ENCODE data around the gene MACROD2. TPM values are rescaled to one million over a fixed set of nuclear protein-coding genes. Genes with fewer than 3 reads are reported as not detected.

Gene MACROD2
- total and polyA plus RNA-seq, 9 donors = 2.0 to 4.9 (median 3.1) TPM

DNA sequence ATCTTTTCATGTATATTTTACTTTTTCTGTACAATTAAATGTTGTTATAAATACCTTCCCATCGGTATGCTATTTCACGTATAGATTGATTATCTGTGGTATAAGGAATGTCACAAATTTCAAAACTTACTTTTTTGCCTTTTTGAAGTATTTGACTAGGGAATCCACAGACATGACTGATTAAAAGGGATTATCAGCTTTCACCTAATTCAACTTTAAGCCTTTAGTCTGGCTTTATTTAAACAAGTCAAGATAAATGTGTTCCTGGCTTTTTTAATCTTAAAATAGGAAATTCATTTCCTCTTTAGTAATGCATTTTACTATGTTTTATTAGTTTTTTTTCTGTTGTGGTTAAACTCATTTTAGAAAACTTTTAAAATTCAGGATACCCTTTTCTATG is 160.0 kb downstream of the MACROD2 start:
- Histone ChIP-seq H3K9me3 (replicated peaks; ENCODE audit: control insufficient read depth, low read depth, low read length) (no peaks in the 10 kb centered on the region), H3K27ac (ENCODE audit: low read length) (no peak overlapping the region), H3K27me3 (ENCODE audit: control insufficient read depth, insufficient read depth, low read length) (no peaks in the 10 kb centered on the region), H3K4me1 (ENCODE audit: control insufficient read depth, insufficient read depth, low read length) (no peaks in the 10 kb centered on the region), H3K36me3 (ENCODE audit: control insufficient read depth, insufficient read depth, low read length) (no peaks in the 10 kb centered on the region), H3K4me3 (ENCODE audit: low read length) (no peak overlapping the region)
- WGBS (ENCODE audit: insufficient coverage) = no CpG with 5 or more reads among the region's 2 CpGs
- DNase-seq = no peak

DNA sequence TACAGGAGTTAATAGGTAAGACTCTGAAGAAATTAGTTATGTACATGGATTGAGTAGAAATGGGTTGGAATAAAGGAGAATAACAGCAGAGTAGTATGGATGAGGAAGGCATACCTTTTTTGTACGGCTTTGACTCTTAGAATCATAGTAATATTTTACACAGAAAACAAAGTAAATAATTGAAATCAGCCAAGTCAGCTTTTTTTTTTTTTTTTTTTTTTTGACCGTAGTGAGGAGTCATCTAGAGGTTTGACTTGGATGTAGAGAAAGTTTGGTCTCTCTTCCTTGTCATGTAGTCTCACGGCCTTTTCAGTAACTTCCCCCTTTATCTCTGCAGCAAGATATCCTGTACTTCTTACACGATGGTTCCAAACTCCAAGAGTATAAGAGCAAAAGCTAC is 183.2 kb downstream of the MACROD2 start:
- no peak overlapping the region for H3K27ac ChIP-seq (ENCODE audit: low read length)
- DNase-seq = no peak
- H3K4me1 ChIP-seq (ENCODE audit: control insufficient read depth, insufficient read depth, low read length) = no peaks in the 10 kb centered on the region
- no CpG with 5 or more reads among the region's 4 CpGs for WGBS (ENCODE audit: insufficient coverage)
- H3K9me3 ChIP-seq (replicated peaks; ENCODE audit: control insufficient read depth, low read depth, low read length) = peaks cover 16% of the 10 kb centered on the region
- H3K36me3 ChIP-seq (ENCODE audit: control insufficient read depth, insufficient read depth, low read length) = no peaks in the 10 kb centered on the region
- H3K27me3 ChIP-seq (ENCODE audit: control insufficient read depth, insufficient read depth, low read length) = no peaks in the 10 kb centered on the region
- no peak overlapping the region for H3K4me3 ChIP-seq (ENCODE audit: low read length)

DNA sequence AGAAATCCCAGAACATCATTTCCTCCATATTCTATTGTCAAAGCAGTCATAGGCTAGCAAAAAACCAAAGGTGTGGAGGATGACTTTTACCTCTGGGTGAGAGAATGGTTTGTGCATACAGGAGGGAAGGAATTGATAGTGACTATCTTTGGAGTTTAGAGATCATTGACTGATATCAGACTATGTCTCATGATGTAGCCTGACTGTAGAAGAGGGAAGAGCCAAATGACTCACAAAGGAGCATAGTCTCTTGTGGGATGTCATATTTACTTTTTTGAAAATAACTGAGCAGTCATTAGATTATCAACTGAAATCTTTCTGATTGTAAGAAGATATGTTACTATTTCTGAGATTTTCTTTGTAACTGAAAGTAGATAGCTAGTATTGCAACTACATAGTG is 183.6 kb downstream of the MACROD2 start:
- H3K27me3 ChIP-seq (ENCODE audit: control insufficient read depth, insufficient read depth, low read length) = no peaks in the 10 kb centered on the region
- H3K4me1 ChIP-seq (ENCODE audit: control insufficient read depth, insufficient read depth, low read length) = no peaks in the 10 kb centered on the region
- peaks cover 12% of the 10 kb centered on the region for H3K9me3 ChIP-seq (replicated peaks; ENCODE audit: control insufficient read depth, low read depth, low read length)
- no peak overlapping the region for H3K4me3 ChIP-seq (ENCODE audit: low read length)
- no peak overlapping the region for H3K27ac ChIP-seq (ENCODE audit: low read length)
- DNase-seq = no peak
- H3K36me3 ChIP-seq (ENCODE audit: control insufficient read depth, insufficient read depth, low read length) = no peaks in the 10 kb centered on the region

DNA sequence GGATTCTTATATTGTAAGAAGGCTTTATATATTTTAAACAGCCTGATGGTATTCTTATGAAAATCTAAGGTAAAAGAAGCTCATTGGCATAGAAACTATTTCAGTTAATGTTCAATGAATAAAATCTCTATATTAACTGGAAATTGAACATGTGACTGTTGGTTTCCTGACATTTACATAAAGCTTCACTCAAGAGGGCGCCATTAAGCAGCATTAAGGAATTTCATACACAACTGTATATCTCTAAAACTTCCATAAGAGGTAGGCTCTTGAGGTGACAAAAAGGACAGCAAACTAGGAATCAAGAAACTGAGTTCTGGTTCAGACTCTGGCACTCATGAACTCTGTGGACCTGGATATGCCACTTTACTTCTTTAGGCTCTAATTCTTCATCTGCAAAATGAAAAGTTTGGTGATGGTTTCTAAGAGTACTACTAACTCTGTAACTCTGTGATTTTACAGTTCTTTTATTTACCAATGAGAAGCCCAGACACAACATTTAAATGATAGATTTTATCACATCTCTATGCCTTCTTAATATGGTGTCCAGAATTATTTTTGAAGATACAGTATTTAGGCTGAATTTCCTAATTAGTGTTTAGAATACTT is 194.6 kb downstream of the MACROD2 start:
- H3K27me3 ChIP-seq (ENCODE audit: control insufficient read depth, insufficient read depth, low read length) = no peaks in the 10 kb centered on the region
- WGBS (ENCODE audit: insufficient coverage) = no CpG with 5 or more reads among the region's 1 CpG
- peak; percentile 73 for DNase-seq

DNA sequence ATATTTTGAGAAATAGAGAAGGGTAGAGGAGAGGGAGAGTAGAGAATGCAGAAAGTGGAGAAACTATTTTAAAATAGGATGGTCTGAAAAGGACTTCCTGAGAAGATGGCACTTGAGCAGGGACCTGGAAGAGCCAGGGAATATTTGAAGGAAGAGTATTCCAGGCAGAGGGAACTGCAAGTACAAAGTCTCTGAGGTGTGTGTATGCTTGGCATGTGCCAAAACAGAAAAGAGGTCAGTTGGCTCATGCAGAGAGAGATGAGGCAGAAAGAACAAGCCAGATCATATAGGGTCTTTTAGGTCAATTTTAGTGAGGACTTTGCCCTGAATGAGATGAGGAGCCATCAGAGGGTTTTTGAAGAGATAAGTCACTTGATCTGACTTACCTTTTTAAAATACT is 196.2 kb downstream of the MACROD2 start:
- no peak for DNase-seq
- Histone ChIP-seq H3K36me3 (ENCODE audit: control insufficient read depth, insufficient read depth, low read length) (no peaks in the 10 kb centered on the region), H3K27ac (ENCODE audit: low read length) (no peak overlapping the region), H3K4me3 (ENCODE audit: low read length) (no peak overlapping the region), H3K27me3 (ENCODE audit: control insufficient read depth, insufficient read depth, low read length) (no peaks in the 10 kb centered on the region), H3K4me1 (ENCODE audit: control insufficient read depth, insufficient read depth, low read length) (no peaks in the 10 kb centered on the region), H3K9me3 (replicated peaks; ENCODE audit: control insufficient read depth, low read depth, low read length) (no peaks in the 10 kb centered on the region)

More for the DNA sequence above, 194.6 kb downstream of the MACROD2 start:
- H3K4me3 ChIP-seq (ENCODE audit: low read length) = no peak overlapping the region
- H3K9me3 ChIP-seq (replicated peaks; ENCODE audit: control insufficient read depth, low read depth, low read length) = no peaks in the 10 kb centered on the region
- no peak overlapping the region for H3K27ac ChIP-seq (ENCODE audit: low read length)
- H3K4me1 ChIP-seq (ENCODE audit: control insufficient read depth, insufficient read depth, low read length) = no peaks in the 10 kb centered on the region
- H3K36me3 ChIP-seq (ENCODE audit: control insufficient read depth, insufficient read depth, low read length) = no peaks in the 10 kb centered on the region

DNA sequence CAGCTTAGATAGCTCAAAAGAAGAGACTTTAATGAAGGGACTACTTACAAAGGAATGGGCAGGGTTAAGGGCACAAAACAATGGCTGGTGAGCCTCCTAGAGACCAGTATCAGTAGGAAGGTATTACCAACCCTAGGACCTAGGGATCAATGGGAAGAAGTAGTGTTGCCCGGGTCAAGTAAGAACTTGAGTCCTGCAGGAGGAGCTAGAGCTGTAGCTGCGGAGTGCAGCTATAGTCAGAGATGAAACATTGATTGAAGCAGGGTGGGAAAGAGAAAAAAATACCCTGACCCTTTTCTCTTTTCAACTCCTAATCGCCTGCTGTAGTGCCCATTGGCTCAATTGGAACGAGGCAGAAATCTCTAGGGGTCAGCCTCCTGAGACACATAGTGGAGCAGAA is 198.1 kb downstream of the MACROD2 start:
- Histone ChIP-seq H3K27me3 (ENCODE audit: control insufficient read depth, insufficient read depth, low read length) (no peaks in the 10 kb centered on the region), H3K27ac (ENCODE audit: low read length) (no peak overlapping the region), H3K36me3 (ENCODE audit: control insufficient read depth, insufficient read depth, low read length) (no peaks in the 10 kb centered on the region), H3K9me3 (replicated peaks; ENCODE audit: control insufficient read depth, low read depth, low read length) (no peaks in the 10 kb centered on the region), H3K4me1 (ENCODE audit: control insufficient read depth, insufficient read depth, low read length) (no peaks in the 10 kb centered on the region), H3K4me3 (ENCODE audit: low read length) (no peak overlapping the region)
- DNase-seq = no peak
- WGBS (ENCODE audit: insufficient coverage) = 100% methylated on average over 1 of the region's 4 CpGs

DNA sequence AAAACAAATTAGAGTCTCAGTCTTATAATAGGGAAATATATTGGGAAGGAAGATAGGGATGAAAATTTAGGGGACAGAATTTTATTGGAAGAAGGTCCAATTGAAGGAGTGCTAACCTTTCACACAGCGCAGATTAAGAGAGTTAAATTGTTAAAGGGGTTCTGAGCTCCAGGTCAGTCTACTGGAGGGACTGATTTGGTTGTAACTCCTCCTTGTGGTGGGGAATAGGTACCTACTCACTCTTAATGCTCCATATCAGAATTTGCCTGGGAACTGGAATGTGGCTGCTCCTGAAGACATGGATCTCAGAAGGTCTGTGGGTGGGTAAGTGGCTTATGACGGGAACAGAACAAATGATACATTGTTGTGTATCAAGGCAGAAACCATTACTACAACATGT is 198.6 kb downstream of the MACROD2 start:
- Histone ChIP-seq H3K27ac (ENCODE audit: low read length) (no peak overlapping the region), H3K4me1 (ENCODE audit: control insufficient read depth, insufficient read depth, low read length) (no peaks in the 10 kb centered on the region), H3K36me3 (ENCODE audit: control insufficient read depth, insufficient read depth, low read length) (no peaks in the 10 kb centered on the region), H3K4me3 (ENCODE audit: low read length) (no peak overlapping the region), H3K9me3 (replicated peaks; ENCODE audit: control insufficient read depth, low read depth, low read length) (no peaks in the 10 kb centered on the region), H3K27me3 (ENCODE audit: control insufficient read depth, insufficient read depth, low read length) (no peaks in the 10 kb centered on the region)
- 86% methylated on average over 1 of the region's 2 CpGs for WGBS (ENCODE audit: insufficient coverage)
- no peak for DNase-seq

DNA sequence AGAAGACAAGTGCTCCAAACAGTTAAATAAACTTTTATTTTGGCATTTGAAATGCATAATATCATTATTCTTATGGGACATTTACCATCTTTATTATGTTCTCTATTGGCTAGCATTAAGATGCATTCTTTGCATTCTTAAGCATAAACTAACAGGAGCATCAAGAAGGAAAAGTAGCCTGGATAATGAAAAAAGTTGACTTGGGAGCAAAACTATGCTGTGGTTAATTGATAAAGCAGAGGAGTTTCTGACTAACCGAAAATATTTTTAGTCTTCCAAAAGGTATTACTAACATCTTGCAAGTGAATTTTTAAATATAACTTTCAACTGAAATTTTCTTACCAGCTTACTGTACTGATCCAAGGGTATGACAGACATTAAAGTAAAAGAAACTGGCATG is 201.8 kb downstream of the MACROD2 start:
- Histone ChIP-seq H3K27ac (ENCODE audit: low read length) (no peak overlapping the region), H3K36me3 (ENCODE audit: control insufficient read depth, insufficient read depth, low read length) (no peaks in the 10 kb centered on the region), H3K9me3 (replicated peaks; ENCODE audit: control insufficient read depth, low read depth, low read length) (no peaks in the 10 kb centered on the region), H3K4me1 (ENCODE audit: control insufficient read depth, insufficient read depth, low read length) (no peaks in the 10 kb centered on the region), H3K4me3 (ENCODE audit: low read length) (no peak overlapping the region), H3K27me3 (ENCODE audit: control insufficient read depth, insufficient read depth, low read length) (no peaks in the 10 kb centered on the region)
- peak; percentile 46 for DNase-seq
- WGBS (ENCODE audit: insufficient coverage) = no CpG with 5 or more reads among the region's 1 CpG

DNA sequence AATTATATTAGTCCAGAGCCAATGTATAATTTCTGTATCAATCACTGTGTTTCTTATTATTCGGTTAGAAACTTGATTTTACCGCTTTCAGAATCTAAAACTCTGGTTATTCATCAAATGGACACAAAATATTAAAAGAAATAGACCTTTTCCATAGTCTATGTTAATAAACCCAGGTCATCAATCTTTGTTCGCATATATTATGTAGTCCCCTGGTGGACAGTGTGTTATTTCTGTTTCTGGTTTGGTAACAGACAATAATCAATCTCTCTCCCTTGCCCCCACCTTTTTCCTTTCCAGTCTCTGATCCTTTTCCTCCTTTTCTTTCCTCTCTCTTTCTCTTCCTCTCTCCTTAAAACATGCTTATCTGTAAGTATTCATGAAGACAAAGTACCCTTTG is 203.1 kb downstream of the MACROD2 start:
- Histone ChIP-seq H3K4me1 (ENCODE audit: control insufficient read depth, insufficient read depth, low read length) (no peaks in the 10 kb centered on the region), H3K27ac (ENCODE audit: low read length) (no peak overlapping the region), H3K4me3 (ENCODE audit: low read length) (no peak overlapping the region), H3K9me3 (replicated peaks; ENCODE audit: control insufficient read depth, low read depth, low read length) (peaks cover 2% of the 10 kb centered on the region), H3K27me3 (ENCODE audit: control insufficient read depth, insufficient read depth, low read length) (no peaks in the 10 kb centered on the region), H3K36me3 (ENCODE audit: control insufficient read depth, insufficient read depth, low read length) (no peaks in the 10 kb centered on the region)
- WGBS (ENCODE audit: insufficient coverage) = no CpG with 5 or more reads among the region's 3 CpGs
- DNase-seq = no peak

DNA sequence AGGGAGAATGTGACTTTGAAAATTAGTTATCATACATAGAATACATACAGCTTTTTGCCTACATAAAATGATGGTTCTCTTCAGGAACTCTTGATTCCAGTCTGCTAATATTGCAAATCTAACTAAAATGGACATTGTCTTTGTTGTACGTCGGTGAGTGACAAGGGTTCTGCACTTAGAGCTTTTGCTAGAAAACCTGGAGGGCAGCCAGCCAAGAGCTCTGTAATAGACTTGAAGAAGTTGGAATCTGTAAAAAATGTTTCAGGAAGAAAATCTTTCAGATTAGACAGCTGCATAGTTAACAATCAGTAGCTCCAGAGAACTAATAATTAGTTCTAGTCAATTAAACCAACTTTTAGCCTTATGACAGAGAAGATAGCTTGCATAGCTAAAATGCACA is 203.8 kb downstream of the MACROD2 start:
- peak; percentile 31 for DNase-seq
- Histone ChIP-seq H3K27ac (ENCODE audit: low read length) (no peak overlapping the region), H3K36me3 (ENCODE audit: control insufficient read depth, insufficient read depth, low read length) (no peaks in the 10 kb centered on the region), H3K27me3 (ENCODE audit: control insufficient read depth, insufficient read depth, low read length) (no peaks in the 10 kb centered on the region), H3K4me3 (ENCODE audit: low read length) (no peak overlapping the region), H3K4me1 (ENCODE audit: control insufficient read depth, insufficient read depth, low read length) (no peaks in the 10 kb centered on the region), H3K9me3 (replicated peaks; ENCODE audit: control insufficient read depth, low read depth, low read length) (peaks cover 7% of the 10 kb centered on the region)
- 50% methylated on average over 2 of the region's 2 CpGs for WGBS (ENCODE audit: insufficient coverage)

DNA sequence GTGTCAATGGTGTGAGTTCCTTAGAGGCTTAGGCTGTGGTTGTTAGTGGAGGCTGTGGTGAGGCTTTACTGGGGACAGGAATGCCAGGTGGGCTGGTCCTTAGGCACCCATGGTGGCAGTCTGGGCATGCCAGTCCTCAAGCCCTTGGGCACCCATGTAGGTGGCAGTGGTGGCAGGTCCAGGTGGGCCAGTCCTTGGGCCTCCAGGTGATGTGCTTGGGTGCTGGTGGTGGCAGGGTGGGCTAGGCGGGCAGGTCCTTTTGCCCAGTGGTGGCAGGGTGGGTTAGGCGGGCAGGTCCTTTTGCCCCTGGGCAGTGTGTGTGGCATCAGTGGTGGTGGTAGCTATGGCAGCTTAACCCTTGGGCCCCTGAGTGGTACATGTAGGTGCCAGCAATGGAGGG is 208.3 kb downstream of the MACROD2 start:
- H3K36me3 ChIP-seq (ENCODE audit: control insufficient read depth, insufficient read depth, low read length) = no peaks in the 10 kb centered on the region
- H3K27me3 ChIP-seq (ENCODE audit: control insufficient read depth, insufficient read depth, low read length) = no peaks in the 10 kb centered on the region
- DNase-seq = no peak
- H3K4me3 ChIP-seq (ENCODE audit: low read length) = no peak overlapping the region
- no peak overlapping the region for H3K27ac ChIP-seq (ENCODE audit: low read length)
- WGBS (ENCODE audit: insufficient coverage) = 100% methylated on average over 2 of the region's 2 CpGs
- peaks cover 7% of the 10 kb centered on the region for H3K9me3 ChIP-seq (replicated peaks; ENCODE audit: control insufficient read depth, low read depth, low read length)
- no peaks in the 10 kb centered on the region for H3K4me1 ChIP-seq (ENCODE audit: control insufficient read depth, insufficient read depth, low read length)
